GM18909 (cell line): ENCODE data around the gene USP2.

Source experiments
- ATAC-seq: cut with Tn5 transposase; IDR thresholded peaks from one replicate; pipeline ENCODE4 v1.9.1; 2021; ENCODE audit warnings: mild to moderate bottlenecking; ENCODE audit not compliant: unreplicated experiment, poor library complexity

The USP2 gene

DNA sequence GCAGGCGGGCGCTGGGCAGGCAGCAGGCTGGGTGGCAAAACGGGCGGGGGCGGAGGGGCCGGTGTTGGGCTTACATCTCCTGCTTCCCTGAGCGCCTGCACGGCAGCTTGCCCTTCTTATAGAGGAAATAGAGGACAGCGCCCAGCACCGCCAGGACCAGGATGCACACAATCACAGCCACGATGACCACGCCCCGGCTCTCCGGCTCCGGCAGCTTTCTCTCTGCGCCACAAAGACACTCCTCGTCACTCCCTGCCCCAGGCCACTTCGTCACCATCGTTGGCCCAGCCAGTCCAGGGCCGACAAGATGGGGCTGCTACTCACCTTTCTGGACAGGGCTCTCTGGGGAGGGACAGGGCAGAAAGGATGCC is 70.8 kb downstream of the USP2 start:
- no peak for ATAC-seq

- ATAC-seq = no peak
These were observed 71.4 kb downstream of the USP2 start for GRCh38 chr11:119309953-119310681.

DNA sequence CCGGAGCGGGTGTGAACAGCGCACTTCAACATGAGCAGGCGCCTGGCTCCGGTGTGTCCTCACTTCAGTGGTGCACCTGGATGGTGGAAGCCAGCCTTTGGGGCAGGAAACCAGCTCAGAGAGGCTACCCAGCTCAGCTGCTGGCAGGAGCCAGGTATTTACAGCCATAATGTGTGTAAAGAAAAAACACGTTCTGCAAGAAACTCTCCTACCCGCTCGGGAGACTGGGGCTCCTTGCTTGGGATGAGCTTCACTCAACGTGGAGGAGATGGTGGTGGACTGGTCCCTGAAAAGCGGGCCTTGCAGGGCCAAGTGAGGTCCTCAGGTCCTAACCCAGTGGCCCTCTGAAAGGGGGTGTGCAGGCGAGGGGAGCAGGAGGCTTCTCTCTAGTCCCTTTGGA is 72.1 kb downstream of the USP2 start:
- ATAC-seq = no peak

- no peak for ATAC-seq
These were observed 73.5 kb downstream of the USP2 start for GRCh38 chr11:119307974-119308373.

DNA sequence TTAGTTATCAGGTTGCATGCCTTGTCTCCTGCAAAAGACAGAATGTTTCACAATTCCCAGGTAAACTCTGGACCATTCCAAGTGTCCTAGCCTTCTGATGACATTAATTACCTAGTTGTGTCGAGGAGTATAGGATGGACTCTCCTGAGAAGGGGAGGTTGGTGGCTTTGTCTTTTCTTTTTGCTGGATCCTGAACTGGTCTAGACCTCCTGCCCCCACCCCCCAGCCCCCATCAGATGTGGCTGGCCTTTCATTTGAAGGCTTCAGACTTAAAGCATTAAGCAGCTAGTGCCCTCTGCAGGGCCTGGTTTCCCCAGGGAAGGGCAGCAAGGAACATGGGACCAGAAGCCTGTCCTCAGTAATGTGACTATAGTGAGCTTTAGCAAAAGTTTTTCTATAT is 74.3 kb downstream of the USP2 start:
- ATAC-seq = no peak

DNA sequence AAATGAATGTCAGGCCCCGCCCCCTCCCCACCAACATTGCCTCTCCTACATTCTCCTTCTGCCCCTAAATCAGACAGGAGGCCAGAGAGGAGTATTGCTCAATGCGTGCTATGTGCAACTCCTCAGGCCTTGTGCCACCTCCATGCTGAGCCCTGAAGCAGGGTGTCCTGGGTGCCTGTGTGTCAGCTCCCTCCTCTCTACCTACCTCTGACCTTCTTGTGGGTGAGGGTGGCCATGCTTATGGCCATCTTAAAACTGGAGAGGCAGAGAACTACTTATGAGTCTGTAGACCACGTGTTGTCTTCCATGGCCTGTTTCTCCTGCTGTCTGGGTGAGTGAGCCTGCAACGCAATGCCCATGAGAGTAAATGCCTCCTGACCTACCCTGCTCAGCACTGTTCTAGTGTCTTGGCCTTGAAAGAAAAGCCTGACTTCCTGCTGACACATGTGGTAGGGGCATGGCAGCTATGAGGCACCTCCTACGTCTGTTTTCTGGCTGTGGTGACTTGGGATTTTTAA is 75.1 kb downstream of the USP2 start:
- no peak for ATAC-seq

GRCh38 chr11:119305556-119306372 is 75.7 kb downstream of the USP2 start:
- no peak for ATAC-seq
